Upper lobe of right lung (tissue), 1 donor: ENCODE measurements around the gene ARMC6. TPM values are rescaled to one million over a fixed set of nuclear protein-coding genes. Genes with fewer than 3 reads are reported as not detected.

Experiments used
- ATAC-seq: fragments of 200-7000 bp; cut with Tn5 transposase; one replicate; pipeline ENCODE4 v1.9.1; 2020; ENCODE audit warnings: mild to moderate bottlenecking, moderate library complexity
- DNase-seq: peaks from one replicate; pipeline ENCODE4 v3.0.0-alpha.2; 2020
- H3K27ac ChIP-seq: fragments of 200-600 bp; one replicate; pipeline ENCODE4 v1.8.0; 2022
- H3K27me3 ChIP-seq: fragments of 200-600 bp; one replicate; pipeline ENCODE4 v1.8.0; 2022; ENCODE audit warnings: mild to moderate bottlenecking
- H3K36me3 ChIP-seq: fragments of 200-600 bp; one replicate; pipeline ENCODE4 v1.8.0; 2022
- H3K4me1 ChIP-seq: fragments of 200-600 bp; one replicate; pipeline ENCODE4 v1.8.0; 2022
- H3K4me3 ChIP-seq: fragments of 200-600 bp; one replicate; pipeline ENCODE4 v1.8.0; 2022; ENCODE audit warnings: mild to moderate bottlenecking
- H3K9me3 ChIP-seq: fragments of 200-600 bp; one replicate; pipeline ENCODE4 v1.8.0; 2022
- CTCF ChIP-seq: fragments of 200-600 bp; IDR thresholded peaks from one replicate; pipeline ENCODE4 v1.8.0; 2022; ENCODE audit warnings: antibody characterized with exemption
- intact Hi-C: fragments of 100-400 bp; cut with DNase I; formaldehyde crosslinking; loops from one replicate; pipeline ENCODE4 v1.11.0; 2022
- total RNA-seq: library from RNA; stranded (reverse); fragmentation: NEBNext Ultra II Directional; extraction: Animal tissue kit (Norgen Biotek cat#: 25700); gene quantifications from one replicate; pipeline ENCODE4 v1.2.1, GENCODE V29; 2021
- donor health status: DM: no; HTN: yes; CAD: no; lungs with severe emphysema.

Gene ARMC6
- total RNA-seq, 1 donor from 2014 or later: 21.7 TPM

- intact Hi-C loops: no loop called here
- H3K27me3 ChIP-seq: no peaks in the 10 kb centered on the region
- ATAC-seq (no peak), DNase-seq (no peak)
- TF ChIP-seq CTCF: no peak
- peaks cover 29% of the 10 kb centered on the region for H3K36me3 ChIP-seq
- no peak overlapping the region for H3K27ac ChIP-seq
- no peak overlapping the region for H3K4me3 ChIP-seq
- no peaks in the 10 kb centered on the region for H3K4me1 ChIP-seq
- no peaks in the 10 kb centered on the region for H3K9me3 ChIP-seq
Measured at GRCh38 chr19:18990128-18990708, 43.2 kb upstream of the ARMC6 start.

- no peak for DNase-seq
Measured at GRCh38 chr19:18991006-18991405, 42.4 kb upstream of the ARMC6 start.

GRCh38 chr19:18991468-18991867 lies 41.9 kb upstream of the ARMC6 start:
- intact Hi-C loops: no loop called here
- DNase-seq (no peak), ATAC-seq (no peak)
- Histone ChIP-seq H3K27me3 (no peaks in the 10 kb centered on the region), H3K27ac (no peak overlapping the region), H3K4me3 (no peak overlapping the region), H3K9me3 (no peaks in the 10 kb centered on the region), H3K4me1 (no peaks in the 10 kb centered on the region), H3K36me3 (peaks cover 40% of the 10 kb centered on the region)
- TF ChIP-seq CTCF: no peak

More at GRCh38 chr19:18991006-18991405, 42.4 kb upstream of the ARMC6 start:
- no peak overlapping the region for H3K27ac ChIP-seq
- no peak overlapping the region for H3K4me3 ChIP-seq
- H3K4me1 ChIP-seq: no peaks in the 10 kb centered on the region
- no peak for ATAC-seq
- no peaks in the 10 kb centered on the region for H3K9me3 ChIP-seq
- peaks cover 36% of the 10 kb centered on the region for H3K36me3 ChIP-seq
- no peaks in the 10 kb centered on the region for H3K27me3 ChIP-seq
- intact Hi-C loops: no loop called here
- no peak for TF ChIP-seq CTCF

GRCh38 chr19:18992696-18993095 lies 40.7 kb upstream of the ARMC6 start:
- ATAC-seq (no peak), DNase-seq (no peak)
- H3K4me1 ChIP-seq: no peaks in the 10 kb centered on the region
- no peak overlapping the region for H3K4me3 ChIP-seq
- intact Hi-C loops: no loop called here
- no peak for TF ChIP-seq CTCF
- no peaks in the 10 kb centered on the region for H3K27me3 ChIP-seq
- peaks cover 40% of the 10 kb centered on the region for H3K36me3 ChIP-seq
- H3K9me3 ChIP-seq: no peaks in the 10 kb centered on the region
- no peak overlapping the region for H3K27ac ChIP-seq

- no peak overlapping the region for H3K4me3 ChIP-seq
- intact Hi-C loops: no loop called here
- ATAC-seq: no peak
- H3K27me3 ChIP-seq: no peaks in the 10 kb centered on the region
- TF ChIP-seq CTCF: no peak
- H3K27ac ChIP-seq: no peak overlapping the region
- no peaks in the 10 kb centered on the region for H3K4me1 ChIP-seq
- H3K9me3 ChIP-seq: no peaks in the 10 kb centered on the region
- DNase-seq: no peak
- H3K36me3 ChIP-seq: peaks cover 40% of the 10 kb centered on the region
Measured at GRCh38 chr19:18993115-18993514, 40.3 kb upstream of the ARMC6 start.

GRCh38 chr19:18995804-18996241 lies 37.6 kb upstream of the ARMC6 start:
- H3K9me3 ChIP-seq: no peaks in the 10 kb centered on the region
- no peak overlapping the region for H3K4me3 ChIP-seq
- H3K4me1 ChIP-seq: no peaks in the 10 kb centered on the region
- peak; percentile 47 for TF ChIP-seq CTCF
- DNase-seq (peak; percentile 70), ATAC-seq (peak; percentile 86)
- peaks cover 51% of the 10 kb centered on the region for H3K36me3 ChIP-seq
- no peak overlapping the region for H3K27ac ChIP-seq
- H3K27me3 ChIP-seq: no peaks in the 10 kb centered on the region
- intact Hi-C loops: no loop called here
